ENCODE measurements around the gene PIGBOS1. TPM values are rescaled to one million over a fixed set of nuclear protein-coding genes. Genes with fewer than 3 reads are reported as not detected.

PIGBOS1 gene
- total RNA-seq, 3 donors from 2014 or later (not counting 1 experiment from before 2014, with no cell fraction given): 7.7 to 10.9 (median 9.3) TPM

- no peaks in the 10 kb centered on the region for H3K9me3 ChIP-seq (ENCODE audit: control insufficient read depth, insufficient read depth, low read length)
- peak overlapping the region; percentile 91 for H3K27ac ChIP-seq (ENCODE audit: low read length)
- Mint-ChIP-seq H3K36me3 (no peaks in the 10 kb centered on the region), H3K27ac (peak overlapping the region; percentile 93 to 99), H3K4me3 (peak overlapping the region; percentile 92), H3K9me3 (no peaks in the 10 kb centered on the region), H3K4me1 (peaks cover 40 to 41% of the 10 kb centered on the region in 2 donors), H3K27me3 (ENCODE audit: low read depth in 2 of 2) (no peaks in the 10 kb centered on the region)
- H3K27me3 ChIP-seq (ENCODE audit: control insufficient read depth, insufficient read depth, low read length): no peaks in the 10 kb centered on the region
- DNase-seq: peak; percentile 82 to 91
- intact Hi-C loops (cut with micrococcal nuclease): loop anchor here (1.0 kb wide), 4 partner anchors 8 to 93 kb away; no protein-coding TSS in a partner anchor
- peak overlapping the region; percentile 80 for H3K4me3 ChIP-seq (ENCODE audit: low read length)
- peak; percentile 93 for TF ChIP-seq CTCF (IDR thresholded peaks at IDR 0.05)
- H3K36me3 ChIP-seq (ENCODE audit: control insufficient read depth, insufficient read depth, low read length): no peaks in the 10 kb centered on the region
- ATAC-seq: peak; percentile 66 to 87 (median 77)
- H3K4me1 ChIP-seq (ENCODE audit: control insufficient read depth, insufficient read depth, low read length): peaks cover 24% of the 10 kb centered on the region
- 27% methylated on average over 17 of the region's 17 CpGs for WGBS (ENCODE audit: insufficient coverage)
Measured at GRCh38 chr15:55290528-55291057, 28.3 kb downstream of the PIGBOS1 start.

GRCh38 chr15:55289746-55290527 lies 29.0 kb downstream of the PIGBOS1 start, which contains the start of gene RAB27A:
TSS of gene RAB27A (minus strand) at chr15:55289813. CDS start at chr15:55234934, 54,879 bp downstream.
- Mint-ChIP-seq H3K27me3 (ENCODE audit: low read depth in 2 of 2) (no peaks in the 10 kb centered on the region), H3K9me3 (no peaks in the 10 kb centered on the region), H3K4me3 (peak within 1 kb of the TSS; percentile 92), H3K27ac (peak within 1 kb of the TSS; percentile 93 to 99), H3K4me1 (peaks cover 46 to 47% of the 10 kb centered on the region in 2 donors), H3K36me3 (no peaks in the 10 kb centered on the region)
- Histone ChIP-seq H3K36me3 (ENCODE audit: control insufficient read depth, insufficient read depth, low read length) (no peaks in the 10 kb centered on the region), H3K27ac (ENCODE audit: low read length) (peak within 1 kb of the TSS; percentile 91), H3K9me3 (ENCODE audit: control insufficient read depth, insufficient read depth, low read length) (no peaks in the 10 kb centered on the region), H3K27me3 (ENCODE audit: control insufficient read depth, insufficient read depth, low read length) (no peaks in the 10 kb centered on the region), H3K4me1 (ENCODE audit: control insufficient read depth, insufficient read depth, low read length) (peaks cover 24% of the 10 kb centered on the region), H3K4me3 (ENCODE audit: low read length) (peak within 1 kb of the TSS; percentile 80)
- no peak for TF ChIP-seq CTCF (IDR thresholded peaks at IDR 0.05)
- peak; percentile 74 to 91 for DNase-seq
- WGBS (ENCODE audit: insufficient coverage): under 1% methylated on average over 69 of the region's 69 CpGs
- intact Hi-C loops (cut with micrococcal nuclease): loop anchor here (1.0 to 10.0 kb wide), 5 partner anchors 8 to 115 kb away; partner anchors contain the start of genes CCPG1 and PIERCE2
- peak; percentile 76 to 84 (median 81) for ATAC-seq

GRCh38 chr15:55289011-55289745 lies 29.7 kb downstream of the PIGBOS1 start:
- Mint-ChIP-seq H3K27me3 (ENCODE audit: low read depth in 2 of 2) (no peaks in the 10 kb centered on the region), H3K36me3 (no peaks in the 10 kb centered on the region), H3K4me1 (peaks cover 54 to 55% of the 10 kb centered on the region in 2 donors), H3K27ac (peak overlapping the region; percentile 93 to 99), H3K9me3 (no peaks in the 10 kb centered on the region), H3K4me3 (peak overlapping the region; percentile 92)
- ATAC-seq: peak in 2 of 3 donors; percentile 11 to 20
- Histone ChIP-seq H3K4me3 (ENCODE audit: low read length) (peak overlapping the region; percentile 80), H3K27ac (ENCODE audit: low read length) (peak overlapping the region; percentile 91), H3K9me3 (ENCODE audit: control insufficient read depth, insufficient read depth, low read length) (no peaks in the 10 kb centered on the region), H3K36me3 (ENCODE audit: control insufficient read depth, insufficient read depth, low read length) (no peaks in the 10 kb centered on the region), H3K27me3 (ENCODE audit: control insufficient read depth, insufficient read depth, low read length) (no peaks in the 10 kb centered on the region), H3K4me1 (ENCODE audit: control insufficient read depth, insufficient read depth, low read length) (peaks cover 28% of the 10 kb centered on the region)
- peak; percentile 35 to 60 for DNase-seq
- intact Hi-C loops (cut with micrococcal nuclease): loop anchor here (10.0 kb wide), 1 partner anchor 116 kb away; the partner anchor contains the start of genes CCPG1 and PIERCE2
- WGBS (ENCODE audit: insufficient coverage): 1% methylated on average over 37 of the region's 37 CpGs
- no peak for TF ChIP-seq CTCF (IDR thresholded peaks at IDR 0.05)

Measured in natural killer cell (primary cell).